Occipital lobe (tissue), 2 donors: ENCODE data around the gene RNF111. TPM values are rescaled to one million over a fixed set of nuclear protein-coding genes. Genes with fewer than 3 reads are reported as not detected.
A peak's percentile ranks its signal among the peaks of the same experiment; 100 is the strongest.

ENCODE experiments used
- DNase-seq: peaks from one replicate; lab custom pipeline; 2025; lab: John Stamatoyannopoulos, UW
- total RNA-seq: library from RNA; depleted of rRNA; stranded (reverse); fragments of >200 nt; gene quantifications from one replicate; pipeline ENCODE4 v1.2.3, GENCODE V29; 2014

RNF111 gene
- total RNA-seq = 37.1 TPM

DNA sequence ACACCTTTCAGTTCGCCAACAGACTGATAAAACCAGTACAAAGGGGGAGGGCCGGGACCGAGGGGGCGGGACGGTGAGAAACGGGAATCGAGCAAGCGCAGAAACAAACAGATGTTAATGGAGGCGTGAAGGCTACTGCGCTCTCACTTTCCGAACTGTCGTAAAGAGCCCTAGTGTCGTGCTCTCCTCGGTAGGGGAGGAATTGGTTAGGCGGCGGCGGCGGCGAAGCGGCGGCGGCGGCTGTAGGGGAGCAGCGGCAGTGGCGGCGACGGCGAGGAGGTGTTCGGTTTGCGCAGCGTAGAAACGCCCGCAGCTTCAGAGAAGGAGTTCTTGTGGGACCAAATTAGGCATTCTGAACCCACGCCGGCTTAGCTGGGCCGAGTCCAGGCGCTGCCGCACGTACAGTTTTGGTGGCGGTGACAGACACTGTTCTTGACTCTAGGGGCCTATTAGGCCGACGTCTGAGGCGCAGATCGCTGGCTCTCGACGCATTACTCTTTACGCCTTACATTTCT, at the start of gene RNF111:
Gene RNF111, plus strand, starts transcription at position 173 of the 515 bp plus-strand sequence. CDS start 43,160 bp downstream, outside the sequence.
- peak; percentile 84 for DNase-seq

DNA sequence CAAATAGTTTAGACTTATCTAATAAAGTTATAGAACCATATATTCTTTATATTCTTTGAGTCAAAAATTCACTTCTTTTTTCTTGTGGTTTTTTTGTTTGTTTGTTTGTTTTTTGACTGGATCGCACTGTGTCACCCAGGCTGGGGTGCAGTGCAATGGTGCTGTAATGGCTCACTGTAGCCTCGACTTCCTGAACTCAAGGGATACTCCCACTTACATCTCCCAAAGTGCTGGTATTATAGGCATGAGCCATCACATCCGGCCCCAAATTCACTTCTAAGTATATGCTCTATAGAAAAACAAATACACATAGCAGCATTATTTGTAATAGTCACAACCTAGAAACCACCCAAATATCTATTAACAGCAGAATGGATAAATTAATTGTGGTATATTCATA, 40.3 kb upstream of the RNF111 start:
- no peak for DNase-seq

DNA sequence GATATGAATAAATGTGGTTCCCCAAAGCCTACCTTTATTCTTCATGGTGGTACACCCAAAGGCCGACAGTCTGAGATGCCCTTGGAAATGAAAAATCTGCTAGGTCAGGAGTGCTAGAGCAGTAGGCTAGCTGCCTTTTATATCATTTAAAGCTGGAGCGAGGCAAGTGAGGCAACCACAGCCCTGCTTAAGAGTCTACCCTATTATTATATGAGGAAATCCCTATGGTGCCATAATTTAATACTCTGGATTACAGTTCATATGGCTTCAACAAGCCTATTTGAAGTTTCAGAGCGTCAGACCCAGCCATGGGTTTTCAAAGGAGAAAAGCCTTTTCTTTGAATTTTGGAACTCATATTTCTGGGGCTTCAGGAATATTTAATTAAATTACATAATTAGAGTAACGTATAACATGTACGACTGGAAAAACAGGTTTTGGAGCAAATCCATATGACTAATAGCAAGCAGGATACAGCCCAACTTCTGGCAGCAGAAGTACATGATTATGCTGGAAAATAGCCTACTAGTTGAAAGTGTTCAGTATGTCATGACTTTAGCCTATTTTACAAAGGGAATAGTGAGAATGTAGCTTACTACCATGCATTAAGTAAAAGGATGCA, 36.0 kb upstream of the RNF111 start:
- no peak for DNase-seq

DNA sequence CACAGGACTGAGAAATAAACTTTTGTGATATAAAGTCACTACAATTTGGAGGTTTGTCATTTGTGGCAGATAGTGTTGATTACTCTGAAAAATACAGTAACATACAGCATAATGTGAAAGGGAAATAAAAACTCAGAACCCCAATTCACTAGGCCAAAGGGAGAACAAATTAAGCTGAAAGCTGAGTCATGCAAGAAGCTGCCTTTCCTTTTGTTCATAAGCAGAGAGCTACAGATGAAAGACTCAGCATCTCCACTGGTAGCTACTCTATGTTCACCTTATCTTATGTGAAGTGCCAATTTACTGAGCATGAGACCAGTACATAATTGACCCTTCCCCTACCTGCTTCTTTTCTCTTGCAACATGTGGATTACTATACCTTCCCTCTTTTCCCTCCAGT, 34.7 kb upstream of the RNF111 start:
- DNase-seq = no peak

DNA sequence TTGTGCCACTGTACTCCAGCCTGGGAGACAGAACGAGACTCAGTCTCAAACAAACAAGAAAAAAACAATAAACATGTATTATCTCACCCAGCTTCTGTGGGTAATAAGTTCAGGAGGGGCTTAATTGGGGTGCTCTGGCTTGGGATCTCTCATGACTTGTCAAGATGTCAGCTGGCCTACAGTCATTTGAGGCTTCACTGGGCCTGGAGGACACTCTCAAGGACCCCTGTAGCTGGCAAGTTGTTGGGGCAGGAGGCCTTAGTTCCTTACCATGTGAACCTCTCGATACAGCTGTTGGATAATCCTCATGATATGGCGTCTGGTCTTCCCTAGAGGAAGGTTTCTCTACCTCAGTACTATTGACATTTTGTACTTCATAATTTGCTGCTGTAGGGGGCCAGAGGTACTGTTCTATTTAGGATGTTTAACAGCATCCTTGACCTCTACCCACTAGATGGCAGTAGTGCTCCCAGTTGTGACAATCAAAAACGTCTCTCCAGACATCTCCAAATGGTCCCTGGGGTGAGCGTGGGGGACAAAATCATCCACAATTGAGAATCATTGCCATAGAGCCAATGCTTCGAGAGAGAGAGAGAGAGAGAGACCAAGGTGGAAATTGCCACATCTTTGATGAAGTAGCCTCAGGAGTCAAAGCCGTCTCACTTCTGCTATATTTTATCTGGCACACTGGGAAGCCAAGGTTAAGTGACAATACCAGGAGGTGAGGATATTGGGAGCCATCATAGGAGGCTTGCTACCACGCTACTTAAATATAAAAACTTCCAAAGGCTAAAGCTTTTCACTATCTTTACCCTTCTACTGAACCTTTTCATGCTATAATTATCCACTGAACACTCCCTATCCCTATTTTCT, 30.1 kb upstream of the RNF111 start:
- no peak for DNase-seq

DNA sequence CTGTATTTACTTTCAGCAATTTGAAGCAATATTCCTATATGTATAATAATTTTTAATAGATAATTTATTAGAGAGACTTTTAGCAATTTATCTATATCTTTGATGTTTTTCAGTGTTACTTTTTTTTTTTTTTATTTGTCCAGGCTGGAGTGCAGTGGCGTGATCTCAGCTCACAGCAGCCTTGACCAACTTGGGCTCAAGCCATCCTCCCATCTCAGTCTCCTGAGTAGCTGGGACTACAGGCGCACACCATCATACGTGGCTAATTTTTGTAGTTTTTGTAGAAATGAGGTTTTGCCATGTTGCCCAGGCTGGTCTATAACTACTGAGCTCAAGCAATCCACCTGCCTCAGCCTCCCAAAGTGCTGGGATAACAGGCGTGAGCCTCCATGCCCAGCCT, 28.7 kb upstream of the RNF111 start:
- DNase-seq = no peak

DNA sequence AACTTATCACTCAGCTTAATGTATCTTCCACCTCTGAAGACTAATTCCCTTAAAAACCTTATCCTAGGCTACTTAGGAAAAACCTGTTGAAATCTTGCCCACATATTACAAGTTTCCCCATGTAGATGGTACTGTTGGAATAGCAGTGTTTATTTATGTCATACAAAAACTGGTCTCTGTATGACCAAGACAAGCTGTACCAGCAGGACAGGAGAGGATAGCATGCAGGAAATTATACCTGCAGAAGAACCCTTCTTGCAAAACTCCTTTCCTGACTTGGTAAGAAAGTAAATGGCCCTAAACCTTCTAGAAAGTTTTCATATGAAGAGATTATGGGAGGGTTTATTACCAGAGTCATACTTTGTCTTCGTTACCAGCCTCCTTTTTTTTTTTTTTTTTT, 25.3 kb upstream of the RNF111 start:
- DNase-seq = no peak

DNA sequence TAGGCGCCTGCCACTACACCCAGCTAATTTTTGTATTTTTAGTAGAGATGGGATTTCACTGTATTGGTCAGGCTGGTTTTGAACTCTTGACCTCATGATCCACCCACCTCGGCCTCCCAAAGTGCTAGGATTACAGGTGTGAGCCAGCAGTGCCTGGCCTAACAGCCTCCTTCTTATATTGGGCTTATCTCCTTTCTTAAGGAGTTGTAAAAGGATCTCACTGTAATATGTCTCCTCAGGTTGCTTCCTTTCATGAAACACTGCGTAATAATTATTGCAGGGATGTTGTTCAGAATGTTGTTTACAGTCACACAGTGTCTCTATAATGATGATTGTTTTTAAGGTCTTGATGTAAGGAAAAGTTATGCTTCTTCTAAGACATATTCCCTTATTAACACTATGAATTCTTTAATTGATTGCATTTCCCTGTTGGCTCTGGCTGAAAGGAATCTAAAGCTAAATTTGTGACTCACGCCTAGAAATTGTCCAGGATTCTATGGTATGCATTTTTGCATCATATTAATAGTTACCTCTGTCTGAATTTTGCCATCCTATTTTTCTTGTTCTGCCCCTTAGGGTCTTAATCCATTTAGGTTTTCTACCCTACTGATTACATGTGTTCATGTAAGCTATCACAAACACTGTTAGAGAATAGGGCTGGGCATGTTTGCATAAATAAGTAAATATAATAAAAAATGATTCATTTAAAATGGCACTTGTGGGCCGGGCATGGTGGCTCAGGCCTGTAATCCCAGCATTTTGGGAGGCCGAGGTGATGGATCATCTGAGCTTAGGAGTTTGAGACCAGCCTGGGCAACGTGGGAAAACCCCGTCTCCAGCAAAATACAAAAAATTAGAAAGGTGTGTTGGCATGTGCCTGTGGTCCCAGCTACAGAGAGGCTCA, 24.5 kb upstream of the RNF111 start:
- DNase-seq = no peak

DNA sequence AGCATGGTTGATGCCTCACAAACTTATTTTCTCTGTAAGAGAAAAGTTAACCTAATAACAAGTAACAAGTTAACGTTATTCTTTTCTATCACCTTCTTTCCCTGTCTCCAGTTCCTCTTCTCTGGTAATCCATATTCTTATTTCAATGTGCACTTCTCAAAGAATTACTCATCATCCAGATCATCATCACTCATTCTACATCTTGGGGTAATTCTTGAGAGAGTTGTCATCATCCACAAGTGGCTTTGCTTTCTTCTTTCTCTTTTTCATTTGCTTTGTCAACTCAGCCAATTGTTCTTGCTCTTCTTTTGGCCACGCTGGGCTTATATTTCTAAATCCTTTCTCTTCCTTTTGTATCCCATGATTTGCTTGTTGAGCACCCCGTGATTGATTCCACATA, 20.8 kb upstream of the RNF111 start:
- DNase-seq = no peak

DNA sequence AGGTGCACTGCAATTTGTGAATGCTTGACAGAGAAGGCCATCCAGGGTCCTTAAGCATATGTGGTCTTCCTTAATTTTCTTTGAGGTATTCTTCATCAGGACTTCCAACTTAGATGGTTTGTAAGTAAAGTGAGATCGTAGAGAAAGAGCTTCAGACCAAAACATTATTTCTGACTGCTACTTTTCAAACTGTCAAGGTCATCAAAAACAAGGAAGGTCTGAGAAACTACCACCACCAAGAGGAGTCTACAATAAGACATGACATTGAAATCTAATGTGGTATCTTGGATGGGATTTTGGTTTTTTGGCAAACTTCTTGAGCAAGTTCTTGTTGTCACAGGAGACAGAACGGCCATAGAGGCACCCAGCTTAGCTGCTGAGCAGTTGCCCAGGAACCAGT, 20.0 kb upstream of the RNF111 start:
- DNase-seq = no peak

DNA sequence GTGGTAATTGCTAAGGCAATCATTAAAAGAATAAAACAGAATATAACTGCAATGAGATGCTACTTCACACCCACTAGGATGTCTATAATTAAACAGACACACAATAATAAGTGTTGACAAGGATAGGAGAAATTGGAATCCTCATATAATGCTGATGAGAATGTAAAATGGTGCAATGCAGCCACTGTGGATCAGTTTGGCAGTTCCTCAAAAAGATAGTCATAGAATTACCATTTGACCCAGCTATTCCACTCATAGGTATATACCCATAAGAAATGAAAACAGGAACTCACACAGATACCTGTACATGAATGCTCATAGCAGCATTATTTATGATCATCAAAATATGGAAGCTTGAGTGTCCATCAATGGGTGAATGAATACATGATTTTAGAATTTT, 9.6 kb upstream of the RNF111 start:
- no peak for DNase-seq

DNA sequence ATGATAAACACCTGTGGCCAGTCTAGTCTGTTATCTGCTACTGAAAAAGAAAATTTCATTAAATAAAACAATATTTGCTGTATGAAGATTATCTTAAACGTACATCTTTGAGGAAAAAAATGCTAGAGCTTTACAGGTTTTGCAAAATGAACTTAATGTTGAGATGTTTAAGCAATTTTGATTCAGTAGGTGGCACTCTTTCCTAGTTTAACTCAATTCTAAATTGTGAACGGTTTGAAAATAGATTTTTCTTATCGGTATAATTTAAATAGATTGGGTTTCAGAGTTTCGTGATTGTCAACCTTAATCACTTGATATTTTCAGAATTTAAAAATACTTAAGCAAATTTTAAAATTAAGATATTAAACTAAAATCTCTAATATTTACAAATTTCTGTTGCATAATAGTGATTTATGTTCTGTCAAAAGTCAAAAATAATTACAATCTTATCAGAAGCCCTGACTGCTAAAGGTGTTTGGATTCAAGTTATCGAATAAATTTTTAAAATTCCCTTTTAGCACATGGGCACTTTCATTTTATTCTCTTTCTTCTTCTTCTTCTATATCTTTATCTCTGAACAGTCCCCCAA, 7.0 kb upstream of the RNF111 start:
- no peak for DNase-seq

DNA sequence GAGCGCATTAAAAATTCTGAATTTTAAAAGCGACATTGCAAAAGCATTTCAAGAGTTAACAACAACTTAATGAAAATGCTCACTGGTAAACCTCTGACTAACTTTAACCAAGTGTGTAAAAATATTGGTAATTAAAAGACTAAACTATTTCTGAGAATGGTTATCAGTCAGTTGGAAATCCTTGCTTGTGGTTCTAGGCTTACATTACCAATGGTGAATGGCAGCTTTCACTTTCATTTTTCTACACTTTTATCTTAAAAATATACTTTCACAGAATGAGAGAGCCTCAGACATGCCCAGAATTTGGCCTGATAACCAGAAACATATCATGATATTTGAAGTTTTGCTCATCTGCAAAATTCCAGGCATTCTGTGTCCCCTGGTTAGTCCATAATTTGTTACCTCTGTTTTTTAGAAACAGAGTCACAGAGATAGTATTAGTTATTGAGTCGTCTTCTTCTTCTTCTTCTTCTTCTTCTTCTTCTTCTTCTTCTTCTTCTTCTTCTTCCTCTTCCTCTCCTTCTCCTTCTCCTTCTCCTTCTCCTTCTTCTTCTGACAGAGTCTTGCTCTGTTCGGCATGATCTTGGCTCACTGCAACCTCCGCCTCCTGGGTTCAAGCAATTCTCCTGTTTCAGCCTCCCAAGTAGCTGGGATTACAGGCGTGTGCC, 5.5 kb upstream of the RNF111 start:
- DNase-seq = no peak

DNA sequence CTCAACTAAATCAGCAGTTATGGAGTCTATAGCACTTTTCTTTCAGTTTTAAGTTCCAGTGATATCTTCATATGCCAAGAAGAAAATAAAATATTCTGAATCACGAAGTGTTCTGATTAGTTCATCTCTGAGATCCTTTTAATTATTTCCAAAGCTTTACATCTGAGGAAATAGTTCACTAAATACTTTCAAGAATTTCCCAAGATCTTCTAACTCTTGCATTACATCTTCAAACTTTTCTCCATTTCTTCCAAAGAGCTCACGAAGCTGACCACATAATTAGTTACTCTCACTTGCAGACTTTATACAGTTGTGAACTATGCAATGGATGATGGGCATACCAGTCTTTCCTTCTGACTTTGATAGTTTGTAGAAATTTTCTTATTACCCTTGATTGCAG, 4.2 kb upstream of the RNF111 start:
- no peak for DNase-seq

DNA sequence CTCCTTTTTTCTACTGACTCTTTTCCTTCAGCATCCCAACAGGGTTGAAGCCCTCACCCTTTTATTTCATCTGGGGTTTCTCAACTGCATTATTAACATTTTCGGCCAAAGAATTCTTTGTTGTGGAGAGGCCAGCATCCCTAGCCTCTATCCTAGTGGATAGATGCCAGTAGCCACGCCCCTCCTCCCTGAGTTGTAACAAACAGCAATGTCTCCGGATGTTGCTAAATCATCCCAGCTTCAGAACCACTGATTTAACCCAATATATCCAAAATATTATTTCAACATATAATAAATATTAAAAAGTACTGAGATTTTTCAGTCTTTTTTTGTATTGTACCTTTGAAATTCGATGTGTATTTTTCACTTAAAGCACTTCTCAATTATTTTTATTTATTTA, 2.0 kb upstream of the RNF111 start:
- no peak for DNase-seq

DNA sequence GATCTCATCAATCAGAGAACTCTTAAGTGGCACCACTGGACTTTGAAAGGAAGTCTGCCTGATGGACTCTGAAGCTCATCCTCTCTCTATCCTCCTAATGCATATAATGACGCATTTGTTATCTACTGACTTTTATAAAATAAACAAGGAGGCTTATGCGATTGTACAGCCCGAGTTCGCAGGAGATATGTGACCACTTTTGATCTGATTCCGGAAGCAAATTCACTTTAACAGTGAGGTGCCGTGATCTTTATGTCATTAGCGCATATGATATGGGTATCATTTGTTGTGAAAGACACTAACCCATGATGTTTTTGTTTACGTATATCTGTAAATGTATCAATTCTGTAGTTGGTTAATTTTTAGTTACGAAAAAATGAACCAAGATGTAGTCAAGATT, 427 bp upstream of the RNF111 start:
- DNase-seq = no peak

DNA sequence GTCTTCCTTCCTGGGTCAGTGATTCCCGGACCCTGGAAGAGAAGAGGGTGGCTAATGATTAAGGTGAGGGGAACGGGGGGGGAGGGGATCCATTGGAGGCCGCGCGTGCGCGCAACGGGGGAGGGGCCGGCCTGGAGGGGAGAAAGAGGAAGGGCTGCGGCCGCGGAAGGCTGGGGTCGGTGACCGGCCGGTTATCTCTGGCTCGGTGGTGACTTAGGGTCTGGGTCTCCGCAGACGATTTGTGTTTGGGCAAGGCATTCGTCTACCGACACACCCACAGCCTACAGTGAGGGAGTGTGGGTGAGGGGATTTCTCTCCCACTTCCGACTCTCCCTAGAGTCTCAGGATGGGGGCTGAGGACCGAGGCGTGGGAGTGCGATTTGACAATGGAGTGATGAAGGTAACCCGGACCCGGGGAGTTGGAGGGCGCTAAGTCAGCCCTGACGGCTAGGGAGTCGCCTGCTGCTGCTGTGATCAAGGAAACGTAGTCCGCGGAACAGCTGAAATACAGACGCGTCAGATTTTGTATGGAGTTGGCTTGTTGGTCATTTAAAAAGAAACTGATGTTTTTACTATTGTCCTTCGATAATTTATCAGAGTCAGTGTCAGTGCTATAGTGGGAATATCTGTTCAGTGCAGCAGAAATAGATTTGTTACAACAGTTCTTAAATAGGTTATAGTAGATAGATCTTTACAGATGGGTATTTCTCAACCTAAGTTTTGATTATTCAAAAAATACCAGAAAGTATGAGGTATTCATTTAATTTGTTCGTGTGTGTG, 733 bp downstream of the RNF111 start:
- peak; percentile 63 for DNase-seq

DNA sequence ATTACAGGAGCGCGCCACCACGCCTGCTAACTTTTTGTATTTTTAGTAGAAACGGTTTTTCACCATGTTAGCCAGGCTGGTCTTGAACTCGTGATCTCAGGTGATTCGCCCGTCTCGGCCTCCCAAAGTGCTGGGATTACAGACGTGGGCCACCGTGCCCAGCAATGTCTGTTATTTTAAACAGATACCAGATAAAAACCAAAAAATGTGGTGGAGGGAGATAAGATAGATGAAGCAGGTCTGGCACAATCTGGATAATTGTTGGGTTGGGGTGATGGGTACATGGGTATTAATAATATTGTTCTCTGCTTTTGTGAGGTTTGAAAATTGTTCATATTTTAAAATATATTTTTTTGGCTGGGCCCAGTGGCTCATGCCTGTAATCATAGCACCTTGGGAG, 4.7 kb downstream of the RNF111 start:
- DNase-seq = no peak

DNA sequence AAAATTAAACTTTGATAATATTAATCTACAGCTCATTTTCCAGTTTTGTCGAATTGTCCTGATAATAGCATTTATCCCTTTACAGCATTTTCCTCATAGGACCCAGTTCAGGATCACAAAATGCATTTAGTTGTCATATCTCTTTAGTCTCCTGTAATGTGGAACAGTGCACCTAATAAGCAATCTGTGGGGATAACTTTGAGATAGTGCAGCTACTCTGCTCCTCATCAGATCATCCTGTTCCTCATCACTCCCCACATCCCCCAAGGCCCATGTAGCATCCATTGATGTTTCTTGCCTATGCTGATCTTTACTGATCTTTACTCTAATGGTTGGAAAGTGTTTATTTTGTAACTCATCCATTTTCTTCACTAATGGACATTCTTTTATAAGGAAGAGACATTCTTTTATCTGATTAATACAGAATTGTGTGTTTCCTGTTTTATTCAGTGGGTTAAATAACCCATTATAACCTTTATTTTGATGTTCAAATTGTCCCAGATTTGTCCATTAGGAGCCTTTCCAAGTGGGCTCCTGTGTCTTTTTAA, 7.5 kb downstream of the RNF111 start:
- no peak for DNase-seq

DNA sequence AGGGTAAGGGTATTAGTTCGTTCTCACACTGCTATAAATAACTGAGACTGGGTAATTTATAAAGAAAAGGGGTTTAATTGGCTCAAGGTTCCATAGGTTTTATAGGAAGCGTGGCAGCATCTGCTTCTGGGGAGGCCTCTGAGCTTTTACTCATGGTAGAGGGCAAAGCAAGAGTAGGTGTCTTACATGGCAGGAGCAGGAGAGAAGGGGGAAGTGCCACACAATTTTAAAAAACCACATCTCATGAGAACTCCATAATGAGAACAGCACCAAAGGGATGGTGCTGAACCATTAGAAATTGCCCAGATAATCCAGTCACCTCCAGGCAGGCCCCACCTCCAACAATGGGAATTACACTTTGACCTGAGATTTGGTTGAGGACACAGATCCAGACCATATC, 12.2 kb downstream of the RNF111 start:
- no peak for DNase-seq
